ENCODE measurements around the gene FARP1. TPM values are rescaled to one million over a fixed set of nuclear protein-coding genes. Genes with fewer than 3 reads are reported as not detected.

FARP1 gene
- total RNA-seq, 1 donor from 2014 or later, result 357 TPM

GRCh38 chr13:98474761-98475160 lies 331.9 kb downstream of the FARP1 start:
- Mint-ChIP-seq H3K9me3 (ENCODE audit: unreplicated experiment) (no peaks in the 10 kb centered on the region), H3K27me3 (ENCODE audit: unreplicated experiment) (no peaks in the 10 kb centered on the region), H3K36me3 (ENCODE audit: unreplicated experiment) (peaks cover 38% of the 10 kb centered on the region), H3K4me3 (ENCODE audit: unreplicated experiment) (no peak overlapping the region), H3K4me1 (ENCODE audit: unreplicated experiment) (peaks cover 34% of the 10 kb centered on the region), H3K27ac (ENCODE audit: unreplicated experiment) (peak overlapping the region; percentile 46)
- no peak for TF ChIP-seq CTCF (IDR thresholded peaks at IDR 0.05)
- no peak for DNase-seq (ENCODE audit: extremely low spot score, unreplicated experiment)

GRCh38 chr13:98475522-98475921 lies 332.6 kb downstream of the FARP1 start:
- Mint-ChIP-seq H3K27me3 (ENCODE audit: unreplicated experiment) (no peaks in the 10 kb centered on the region), H3K9me3 (ENCODE audit: unreplicated experiment) (no peaks in the 10 kb centered on the region), H3K4me1 (ENCODE audit: unreplicated experiment) (peaks cover 34% of the 10 kb centered on the region), H3K36me3 (ENCODE audit: unreplicated experiment) (peaks cover 38% of the 10 kb centered on the region), H3K27ac (ENCODE audit: unreplicated experiment) (peak overlapping the region; percentile 75), H3K4me3 (ENCODE audit: unreplicated experiment) (no peak overlapping the region)
- no peak for DNase-seq (ENCODE audit: extremely low spot score, unreplicated experiment)
- no peak for TF ChIP-seq CTCF (IDR thresholded peaks at IDR 0.05)

- no peak for DNase-seq (ENCODE audit: extremely low spot score, unreplicated experiment)
- Mint-ChIP-seq H3K4me3 (ENCODE audit: unreplicated experiment) (peak overlapping the region; percentile 34), H3K27ac (ENCODE audit: unreplicated experiment) (peak overlapping the region; percentile 85), H3K36me3 (ENCODE audit: unreplicated experiment) (peaks cover 38% of the 10 kb centered on the region), H3K27me3 (ENCODE audit: unreplicated experiment) (no peaks in the 10 kb centered on the region), H3K9me3 (ENCODE audit: unreplicated experiment) (no peaks in the 10 kb centered on the region), H3K4me1 (ENCODE audit: unreplicated experiment) (peaks cover 39% of the 10 kb centered on the region)
- TF ChIP-seq CTCF (IDR thresholded peaks at IDR 0.05), result no peak
Observed at GRCh38 chr13:98476106-98476505, 333.2 kb downstream of the FARP1 start.

GRCh38 chr13:98476538-98476966 lies 333.7 kb downstream of the FARP1 start:
- peak overlapping the region; percentile 85 for H3K27ac Mint-ChIP-seq (ENCODE audit: unreplicated experiment)

More at GRCh38 chr13:98476538-98476966, 333.7 kb downstream of the FARP1 start:
- peak overlapping the region; percentile 34 for H3K4me3 Mint-ChIP-seq (ENCODE audit: unreplicated experiment)
- no peaks in the 10 kb centered on the region for H3K9me3 Mint-ChIP-seq (ENCODE audit: unreplicated experiment)
- no peaks in the 10 kb centered on the region for H3K27me3 Mint-ChIP-seq (ENCODE audit: unreplicated experiment)
- no peak for DNase-seq (ENCODE audit: extremely low spot score, unreplicated experiment)
- H3K36me3 Mint-ChIP-seq (ENCODE audit: unreplicated experiment), result peaks cover 33% of the 10 kb centered on the region
- peaks cover 43% of the 10 kb centered on the region for H3K4me1 Mint-ChIP-seq (ENCODE audit: unreplicated experiment)
- no peak for TF ChIP-seq CTCF (IDR thresholded peaks at IDR 0.05)
